HepG2 (cell line): ENCODE results near the gene ALDH18A1. TPM values are rescaled to one million over a fixed set of nuclear protein-coding genes. Genes with fewer than 3 reads are reported as not detected.

Source experiments
- ARID5B ChIP-seq: IDR thresholded peaks from 2 replicates; pipeline ENCODE4 v1.4.0; 2020; ENCODE audit warnings: mild to moderate bottlenecking, missing genetic modification reagents
- ATF7-NPFF ChIP-seq: sonication (generic); formaldehyde crosslinking; IDR thresholded peaks from 2 replicates; pipeline ENCODE4 v1.8.1; 2023; ENCODE audit warnings: mild to moderate bottlenecking, low read depth, missing genetic modification reagents, moderate library complexity
- CC2D1A ChIP-seq: sonication (generic); formaldehyde crosslinking; IDR thresholded peaks from 2 replicates; pipeline ENCODE4 v1.8.1; 2023; ENCODE audit warnings: mild to moderate bottlenecking, missing genetic modification reagents
- CENPT ChIP-seq: sonication (generic); formaldehyde crosslinking; IDR thresholded peaks from 2 replicates; pipeline ENCODE4 v1.8.0; 2022; ENCODE audit warnings: low read depth, mild to moderate bottlenecking, moderate library complexity, missing genetic modification reagents
- ELF1 ChIP-seq: sonication (generic); formaldehyde crosslinking; IDR thresholded peaks from 2 replicates; pipeline ENCODE4 v1.4.0; 2020; ENCODE audit warnings: missing genetic modification reagents
- FUBP1 ChIP-seq: sonication (generic); formaldehyde crosslinking; IDR thresholded peaks from 2 replicates; pipeline ENCODE4 v1.5.1; 2020; ENCODE audit warnings: missing genetic modification reagents, mild to moderate bottlenecking, borderline replicate concordance
- IRF9 ChIP-seq: sonication (generic); formaldehyde crosslinking; IDR thresholded peaks from 2 replicates; pipeline ENCODE4 v1.8.0; 2022; ENCODE audit warnings: missing genetic modification reagents, mild to moderate bottlenecking, borderline replicate concordance
- JARID2 ChIP-seq: sonication (generic); formaldehyde crosslinking; IDR thresholded peaks from 2 replicates; pipeline ENCODE4 v1.8.1; 2023; ENCODE audit warnings: missing genetic modification reagents, inconsistent platforms; ENCODE audit not compliant: insufficient replicate concordance
- KDM5B ChIP-seq: sonication (generic); formaldehyde crosslinking; IDR thresholded peaks from 2 replicates; pipeline ENCODE4 v1.4.0; 2020; ENCODE audit warnings: missing genetic modification reagents, mild to moderate bottlenecking, borderline replicate concordance
- NR2F2 ChIP-seq: IDR thresholded peaks from 2 replicates; pipeline ENCODE4 v1.6.1; 2012; ENCODE audit warnings: low read depth, inconsistent platforms, borderline replicate concordance
- TGIF2 ChIP-seq: IDR thresholded peaks from 2 replicates; pipeline ENCODE4 v1.6.1; 2016; ENCODE audit warnings: control low read depth, missing compliant biosample characterization
- TIGD3 ChIP-seq: sonication (generic); formaldehyde crosslinking; IDR thresholded peaks from 2 replicates; pipeline ENCODE4 v1.5.1; 2020; ENCODE audit warnings: mild to moderate bottlenecking, missing genetic modification reagents, borderline replicate concordance
- ZFP91 ChIP-seq: sonication (generic); formaldehyde crosslinking; IDR thresholded peaks from 2 replicates; pipeline ENCODE4 v1.9.0; 2022; ENCODE audit warnings: missing genetic modification reagents, mild to moderate bottlenecking, borderline replicate concordance
- ZNF496 ChIP-seq: sonication (generic); formaldehyde crosslinking; IDR thresholded peaks from 2 replicates; pipeline ENCODE4 v1.8.1; 2023; ENCODE audit warnings: mild to moderate bottlenecking, moderate library complexity, missing genetic modification reagents; ENCODE audit not compliant: insufficient replicate concordance
- ZNF572 ChIP-seq: sonication (generic); formaldehyde crosslinking; IDR thresholded peaks from 2 replicates; pipeline ENCODE4 v1.5.1; 2020; ENCODE audit warnings: mild to moderate bottlenecking, missing genetic modification reagents
- ZNF576 ChIP-seq: sonication (generic); formaldehyde crosslinking; IDR thresholded peaks from 2 replicates; pipeline ENCODE4 v1.4.0; 2020; ENCODE audit warnings: mild to moderate bottlenecking, missing genetic modification reagents
- ZNF652 ChIP-seq: IDR thresholded peaks from 2 replicates; pipeline ENCODE4 v1.6.1; 2016; ENCODE audit warnings: low read depth, borderline replicate concordance
- ZNF713 ChIP-seq: sonication (generic); formaldehyde crosslinking; IDR thresholded peaks from 2 replicates; pipeline ENCODE4 v1.4.0; 2020; ENCODE audit warnings: mild to moderate bottlenecking, missing genetic modification reagents
- polyA plus RNA-seq, 8 experiments: library from polyadenylated mRNA; depleted of rRNA in 3 of 8; stranded (reverse) in 7 of 8; unstranded in 1 of 8; fragments of >200 nt; fragmentation: Illumina TruSeq in 4 of 8; extraction: Trizol in 4 of 8; gene quantifications; 2 replicates each; pipeline versions ENCODE4 v1.2.1 to v1.2.3, GENCODE V29; 2011 to 2016; ENCODE audit warnings: low read depth in 4 of 8, missing spikeins in 1 of 8, mixed read lengths in 1 of 8; ENCODE audit not compliant: insufficient read depth in 1 of 8
- total RNA-seq, 5 experiments: library from RNA; depleted of rRNA; stranded (reverse); fragments of >200 nt; fragmentation: Illumina TruSeq; extraction: Trizol; gene quantifications; 2 replicates each; pipeline ENCODE4 v1.2.3, GENCODE V29; 2016; ENCODE audit warnings: low read depth in 1 of 5

The ALDH18A1 gene
- total and polyA plus RNA-seq, 2 of the 13 experiments (the other 11 are each of a cell fraction or from before 2014, with no cell fraction given), result 180 to 263 TPM

GRCh38 chr10:95561177-95561863, 95.2 kb downstream of the ALDH18A1 start, which contains the start of gene SORBS1 (continued):
- TF ChIP-seq TIGD3 (CRISPR knock-in tag) (no peak), ATF7-NPFF (CRISPR knock-in tag) (0 out of 2 replicates have a peak, but pooled peaks have one; percentile 19), ZNF572 (CRISPR knock-in tag) (no peak), CC2D1A (no peak), IRF9 (CRISPR knock-in tag) (peak; percentile 44; the same call in 1 of the 2 replicates), KDM5B (CRISPR knock-in tag) (no peak), TGIF2 (CRISPR knock-in tag) (peak; percentile 84), ZNF496 (CRISPR knock-in tag) (no peak), ZFP91 (CRISPR knock-in tag) (peak; percentile 15), ARID5B (peak; percentile 23; the same call in 1 of the 2 replicates), NR2F2 (no peak), ELF1 (CRISPR knock-in tag) (peak; percentile 49), ZNF713 (CRISPR knock-in tag) (no peak), CENPT (CRISPR knock-in tag) (no peak), ZNF652 (peak; percentile 93), JARID2 (CRISPR knock-in tag) (no peak), FUBP1 (CRISPR knock-in tag) (no peak), ZNF576 (no peak)
